GM12801 (cell line): Measurements from ENCODE around the gene KIAA0753.

Experiments
- TF ChIP-seq, protein P1 (sequence below): IDR thresholded peaks from one replicate; pipeline ENCODE4 v1.5.1; 2011; ENCODE audit warnings: control low read depth; ENCODE audit not compliant: insufficient read length; ENCODE audit errors: extremely low read depth

KIAA0753 gene

GRCh38 chr17:6596511-6596910 is 44.0 kb downstream of the KIAA0753 start:
- TF ChIP-seq, protein P1, sequence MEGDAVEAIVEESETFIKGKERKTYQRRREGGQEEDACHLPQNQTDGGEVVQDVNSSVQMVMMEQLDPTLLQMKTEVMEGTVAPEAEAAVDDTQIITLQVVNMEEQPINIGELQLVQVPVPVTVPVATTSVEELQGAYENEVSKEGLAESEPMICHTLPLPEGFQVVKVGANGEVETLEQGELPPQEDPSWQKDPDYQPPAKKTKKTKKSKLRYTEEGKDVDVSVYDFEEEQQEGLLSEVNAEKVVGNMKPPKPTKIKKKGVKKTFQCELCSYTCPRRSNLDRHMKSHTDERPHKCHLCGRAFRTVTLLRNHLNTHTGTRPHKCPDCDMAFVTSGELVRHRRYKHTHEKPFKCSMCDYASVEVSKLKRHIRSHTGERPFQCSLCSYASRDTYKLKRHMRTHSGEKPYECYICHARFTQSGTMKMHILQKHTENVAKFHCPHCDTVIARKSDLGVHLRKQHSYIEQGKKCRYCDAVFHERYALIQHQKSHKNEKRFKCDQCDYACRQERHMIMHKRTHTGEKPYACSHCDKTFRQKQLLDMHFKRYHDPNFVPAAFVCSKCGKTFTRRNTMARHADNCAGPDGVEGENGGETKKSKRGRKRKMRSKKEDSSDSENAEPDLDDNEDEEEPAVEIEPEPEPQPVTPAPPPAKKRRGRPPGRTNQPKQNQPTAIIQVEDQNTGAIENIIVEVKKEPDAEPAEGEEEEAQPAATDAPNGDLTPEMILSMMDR = no peak

GRCh38 chr17:6596081-6596480 is 44.4 kb downstream of the KIAA0753 start:
- TF ChIP-seq, protein P1 = no peak

GRCh38 chr17:6592173-6592572 is 48.3 kb downstream of the KIAA0753 start:
- TF ChIP-seq, protein P1 = no peak

- TF ChIP-seq, protein P1 = no peak
Measured at GRCh38 chr17:6591599-6592158, 48.8 kb downstream of the KIAA0753 start.

DNA sequence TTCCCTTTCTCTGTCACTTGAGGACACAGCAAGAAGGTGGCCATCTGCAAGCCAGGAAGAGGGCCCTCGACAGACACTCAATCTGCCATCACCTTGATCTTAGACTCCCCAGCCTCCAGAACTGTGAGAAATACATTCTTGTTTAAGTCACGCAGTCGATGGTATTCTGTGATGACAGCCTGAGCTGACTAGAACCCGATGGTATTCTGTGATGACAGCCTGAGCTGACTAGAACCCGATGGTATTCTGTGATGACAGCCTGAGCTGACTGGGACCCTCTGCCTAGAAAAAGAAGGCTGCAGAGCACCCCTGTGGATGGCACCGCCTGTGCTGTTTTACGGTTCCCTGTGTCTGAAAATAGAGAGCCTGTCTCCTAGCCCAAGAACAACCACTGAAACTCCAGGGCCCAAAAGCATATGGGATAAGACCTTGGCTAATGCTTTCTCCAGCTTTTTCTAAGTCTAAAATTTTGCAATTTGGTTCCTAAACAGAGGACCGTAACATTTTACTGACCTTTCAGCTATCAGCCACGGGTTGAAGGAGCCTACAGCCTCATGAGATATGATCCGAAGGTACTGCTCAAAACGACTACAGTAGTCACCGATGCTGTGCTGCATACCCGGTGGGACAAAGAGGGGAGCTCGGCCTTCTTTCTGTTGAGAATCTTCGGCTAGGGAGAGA is 51.1 kb downstream of the KIAA0753 start:
- TF ChIP-seq, protein P1 = no peak

DNA sequence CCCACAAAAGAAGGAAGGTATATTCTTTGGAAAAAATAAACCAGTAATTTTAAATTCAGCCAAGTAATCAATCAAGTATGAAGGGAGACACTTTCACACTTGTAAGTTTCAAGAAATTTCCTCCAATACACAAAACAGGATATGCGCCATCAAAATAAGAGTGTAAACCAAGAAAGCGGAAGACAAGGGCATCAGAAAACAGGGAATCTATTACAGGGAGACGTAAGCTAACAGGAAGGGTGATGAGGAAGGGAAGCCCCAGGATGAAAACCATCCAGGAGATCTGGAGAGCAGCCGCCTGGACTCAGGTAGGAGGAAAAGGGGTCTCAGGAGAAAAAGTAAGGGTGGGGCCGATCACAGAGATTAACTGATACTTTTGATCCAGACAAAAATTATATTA is 52.3 kb downstream of the KIAA0753 start:
- TF ChIP-seq, protein P1 = no peak

DNA sequence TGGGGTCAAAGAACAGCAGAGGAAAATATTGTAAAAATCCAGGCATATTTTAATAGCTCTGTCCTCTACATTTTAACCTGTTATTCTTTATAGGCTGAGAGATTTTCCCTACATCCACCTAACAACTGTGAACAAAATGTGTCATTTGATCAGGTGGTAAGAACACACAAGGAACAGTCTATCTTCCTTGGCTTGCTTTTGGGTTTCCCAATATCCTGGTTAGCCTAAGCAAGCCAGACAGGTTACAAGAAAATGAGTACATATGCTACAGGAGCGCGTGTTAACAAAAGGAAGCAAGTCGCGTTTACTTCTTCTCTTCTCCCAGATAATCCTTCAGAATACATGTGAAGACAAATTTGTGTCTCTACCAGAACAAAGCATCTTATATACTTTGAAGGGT is 53.2 kb downstream of the KIAA0753 start:
- TF ChIP-seq, protein P1 = no peak
